Stimulated activated CD4-positive, alpha-beta T cell treated with anti-CD3 and anti-CD28 coated beads, Interleukin-4, amount 100 ng/mL, for 1 hour (primary cell): Measurements from ENCODE around the gene RAC2.
A peak's percentile ranks its signal among the peaks of the same experiment; 100 is the strongest.

ENCODE experiments used
- DNase-seq: peaks from one replicate; pipeline ENCODE4 v3.0.0-alpha.2; 2020

RAC2 gene

GRCh38 chr22:37215890-37216289 lies 28.2 kb downstream of the RAC2 start:
- no peak for DNase-seq

DNA sequence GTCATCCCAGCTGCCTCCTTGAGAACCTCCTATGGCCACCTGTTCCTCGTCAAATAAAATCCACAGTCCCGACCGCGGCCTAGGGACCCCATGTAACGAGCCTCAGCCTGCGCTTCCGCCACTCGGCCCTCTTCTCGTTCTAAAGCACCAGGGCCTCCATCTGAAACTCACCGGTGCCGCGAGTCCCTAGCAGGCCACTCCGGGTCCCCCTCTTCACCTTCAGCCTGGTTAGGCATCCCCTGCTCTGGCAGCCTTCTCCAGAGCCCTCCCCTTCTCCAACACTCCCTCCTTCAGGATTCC lies 29.4 kb downstream of the RAC2 start:
- peak; percentile 1 for DNase-seq

GRCh38 chr22:37213941-37214730 lies 29.9 kb downstream of the RAC2 start:
- DNase-seq, result no peak

DNA sequence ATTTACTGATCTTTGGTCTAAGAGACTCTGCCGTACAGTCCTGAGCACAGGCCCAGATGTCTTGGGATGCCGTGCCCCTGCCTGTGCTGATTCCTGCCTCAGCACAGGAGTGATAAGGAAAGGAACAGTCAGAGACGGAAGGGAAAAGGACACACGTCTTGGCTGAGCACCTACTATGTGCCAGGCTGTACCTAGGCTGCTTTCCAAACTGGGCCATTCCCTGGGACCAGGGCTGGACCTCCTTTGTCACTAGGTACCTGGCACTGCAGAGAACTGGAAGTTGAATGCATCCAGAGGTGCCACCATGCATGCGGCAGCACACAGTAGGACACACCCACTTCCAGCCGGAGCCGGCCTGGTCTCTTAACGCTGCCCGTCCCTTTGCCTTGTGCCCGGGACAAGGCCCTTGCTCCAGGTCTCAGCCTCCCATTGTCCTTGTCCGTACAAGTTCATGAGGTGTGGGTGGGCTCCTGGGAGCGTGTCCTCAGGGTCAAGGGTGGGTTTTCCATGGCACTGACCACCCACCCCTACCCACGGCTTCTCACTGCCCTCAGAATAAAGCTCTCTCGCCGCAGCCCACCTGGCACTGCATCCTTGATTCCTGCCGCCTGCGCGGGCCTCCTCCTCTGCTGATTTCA lies 30.7 kb downstream of the RAC2 start:
- no peak for DNase-seq

DNA sequence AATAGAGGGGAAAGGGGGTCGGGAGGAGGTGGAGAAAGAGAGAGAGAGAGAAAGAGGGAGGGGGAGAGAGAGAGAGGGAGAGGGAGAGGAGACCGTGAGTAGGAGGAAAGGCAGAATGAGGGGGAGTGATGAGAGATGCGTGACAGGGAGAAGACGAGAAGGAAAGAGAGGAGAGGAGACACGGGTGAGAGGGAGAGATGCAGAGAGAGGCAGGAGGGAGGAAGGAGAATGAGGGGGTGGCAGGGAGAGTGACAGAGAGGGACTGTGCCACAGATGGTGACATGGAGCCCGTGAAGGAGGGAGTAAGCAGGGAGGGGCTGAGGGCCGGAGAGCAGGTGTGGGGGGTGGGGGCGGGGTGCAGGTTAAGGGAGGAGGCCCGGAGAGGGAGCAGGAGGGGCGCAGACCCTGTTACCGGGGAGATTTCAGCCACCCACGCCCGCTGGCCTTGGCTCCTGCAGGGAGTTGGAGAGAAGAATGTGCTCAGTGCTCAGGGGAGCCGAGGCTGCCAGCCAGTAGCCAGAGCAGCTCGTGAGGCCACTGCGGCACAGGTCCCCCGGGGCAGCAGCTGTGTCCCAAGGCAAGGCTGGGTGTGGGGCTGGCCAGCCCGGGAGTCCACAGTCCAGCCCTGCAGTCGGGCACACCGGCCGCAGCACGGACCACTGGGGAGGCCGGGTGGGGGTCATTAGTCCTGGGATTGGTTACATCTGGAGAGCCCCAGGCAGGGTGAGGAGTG lies 31.7 kb downstream of the RAC2 start, which contains the start of gene SSTR3:
Gene SSTR3, minus strand, starts transcription at position 304 of the 733 bp plus-strand sequence. CDS start 4,674 bp downstream, outside the sequence.
- DNase-seq, result no peak

GRCh38 chr22:37211866-37212173 lies 32.2 kb downstream of the RAC2 start:
- no peak for DNase-seq

DNA sequence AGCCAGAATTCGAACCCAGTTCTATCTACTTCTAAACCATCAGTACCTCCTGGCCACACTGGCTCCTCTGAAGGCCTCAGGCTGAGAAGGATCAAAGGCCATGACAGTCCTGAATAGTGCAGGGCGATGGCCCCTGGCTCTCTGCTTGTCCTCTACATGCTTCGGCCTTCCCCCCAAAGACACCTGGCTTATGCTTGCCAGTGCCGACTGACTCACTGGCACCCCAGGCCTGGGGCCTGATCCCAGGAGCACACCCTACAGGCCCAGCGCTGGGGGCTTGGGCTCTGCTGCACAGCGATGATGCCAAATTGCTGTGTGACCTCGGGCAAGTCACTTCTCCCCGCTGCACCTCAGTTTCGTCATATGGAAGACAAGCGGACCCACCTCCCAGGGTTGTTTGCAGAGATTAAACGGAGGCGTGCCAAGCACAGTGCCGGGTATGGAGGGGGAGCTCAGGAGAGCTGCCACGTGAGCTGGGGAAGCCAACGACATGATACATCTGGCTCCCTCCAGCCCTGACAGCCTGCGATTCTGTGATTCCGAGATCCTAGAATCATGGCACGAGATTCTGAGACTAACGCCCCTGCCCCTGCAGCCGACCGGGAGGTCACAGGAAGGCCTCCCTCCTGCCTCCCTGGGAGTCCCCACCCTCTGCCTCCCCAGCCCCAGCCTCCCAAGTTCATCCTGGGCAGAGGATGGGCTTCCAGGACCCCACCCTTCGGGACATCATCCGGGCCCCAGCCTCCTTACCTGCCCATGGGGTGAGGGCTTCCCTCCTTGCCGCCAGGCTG lies 32.8 kb downstream of the RAC2 start:
- no peak for DNase-seq

DNA sequence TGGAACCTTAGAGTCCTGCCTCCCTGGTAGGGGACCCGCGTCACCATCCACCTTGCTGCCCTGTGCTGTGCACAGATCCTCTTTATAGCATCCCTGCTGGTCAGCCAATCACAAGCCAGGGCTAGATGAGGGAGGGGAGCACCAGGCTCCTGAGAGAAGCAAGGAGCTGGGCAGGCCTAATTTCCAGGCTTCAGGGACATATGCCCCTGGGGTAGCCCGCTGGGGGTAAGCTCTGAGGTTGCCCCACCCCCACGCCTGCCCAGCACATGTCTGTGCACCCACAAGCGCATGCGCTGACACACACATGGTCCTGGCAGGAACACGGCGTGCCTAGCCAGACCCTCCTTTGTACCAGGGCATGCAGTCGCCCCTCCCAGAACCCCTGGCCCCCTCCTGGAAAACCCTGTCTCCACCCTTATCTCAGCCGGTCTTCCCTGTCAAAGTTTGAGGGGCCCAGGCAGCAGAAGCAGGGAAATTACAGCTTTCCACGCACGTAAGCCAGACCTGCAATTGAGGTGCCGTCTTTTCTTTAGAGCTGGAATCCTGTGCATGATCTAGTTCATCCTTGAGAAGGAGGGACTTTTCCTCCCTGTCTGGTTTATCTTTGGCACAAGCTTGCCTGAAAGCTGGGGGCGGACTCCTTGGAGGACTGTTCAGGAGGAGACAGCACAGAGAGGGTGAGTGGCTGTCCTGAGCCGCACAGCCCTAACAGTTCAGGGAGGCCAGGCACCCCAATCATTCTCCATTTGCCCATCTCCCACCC lies 33.8 kb downstream of the RAC2 start:
- no peak for DNase-seq

DNA sequence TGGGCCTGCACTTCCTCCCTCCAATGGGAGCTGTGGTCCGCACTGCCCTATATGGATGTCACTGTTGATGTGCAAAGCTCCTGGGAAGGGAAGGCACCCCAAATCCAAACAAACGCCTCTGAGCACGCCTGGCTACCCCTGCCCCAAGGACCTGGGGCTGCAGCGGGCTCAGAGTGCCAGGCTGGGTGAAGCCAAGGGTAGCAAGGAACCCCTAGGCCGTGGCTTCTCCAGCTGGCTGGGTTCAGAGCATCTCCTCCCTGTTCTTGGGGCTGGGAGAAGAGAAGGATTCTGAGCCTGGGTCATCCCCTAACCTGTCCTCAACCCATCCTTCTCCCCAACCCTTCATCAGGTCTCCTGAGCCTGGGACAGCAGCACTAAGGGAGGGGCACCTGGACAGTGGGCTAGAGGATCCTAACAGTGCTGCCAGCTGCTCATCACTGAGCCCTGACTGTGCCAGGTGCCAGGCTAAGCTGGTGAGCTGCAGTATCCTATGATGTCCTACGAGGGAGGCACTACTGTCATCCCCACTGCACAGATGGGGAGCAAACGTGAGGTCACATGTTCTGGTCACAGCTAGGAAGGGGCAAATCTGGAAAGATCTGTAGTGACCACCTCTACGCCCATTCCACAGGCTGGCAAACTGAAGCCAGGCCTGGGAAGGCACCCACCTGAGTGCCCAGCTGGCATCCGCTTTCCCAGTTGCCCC lies 34.8 kb downstream of the RAC2 start:
- DNase-seq, result no peak

GRCh38 chr22:37208401-37209139 lies 35.5 kb downstream of the RAC2 start:
- DNase-seq, result no peak

DNA sequence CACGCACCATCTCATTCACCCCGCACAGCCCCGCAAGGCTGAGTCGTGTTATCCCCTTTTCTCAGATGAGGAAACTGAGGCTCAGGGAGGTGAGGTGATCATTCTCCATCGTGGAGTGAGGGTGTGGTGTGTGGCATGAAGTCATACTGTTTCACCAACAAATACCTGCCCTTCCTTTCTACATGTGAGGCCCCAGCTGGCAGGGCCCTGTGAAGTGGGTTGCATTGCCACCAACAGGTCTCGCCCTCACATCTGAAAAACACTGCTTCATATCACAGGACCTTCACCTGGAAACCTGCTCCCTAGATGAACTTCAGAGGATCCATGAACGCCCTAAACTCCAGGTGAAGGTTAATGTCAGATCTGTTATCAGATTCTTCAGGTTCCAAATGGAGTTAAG lies 36.1 kb downstream of the RAC2 start:
- no peak for DNase-seq

DNA sequence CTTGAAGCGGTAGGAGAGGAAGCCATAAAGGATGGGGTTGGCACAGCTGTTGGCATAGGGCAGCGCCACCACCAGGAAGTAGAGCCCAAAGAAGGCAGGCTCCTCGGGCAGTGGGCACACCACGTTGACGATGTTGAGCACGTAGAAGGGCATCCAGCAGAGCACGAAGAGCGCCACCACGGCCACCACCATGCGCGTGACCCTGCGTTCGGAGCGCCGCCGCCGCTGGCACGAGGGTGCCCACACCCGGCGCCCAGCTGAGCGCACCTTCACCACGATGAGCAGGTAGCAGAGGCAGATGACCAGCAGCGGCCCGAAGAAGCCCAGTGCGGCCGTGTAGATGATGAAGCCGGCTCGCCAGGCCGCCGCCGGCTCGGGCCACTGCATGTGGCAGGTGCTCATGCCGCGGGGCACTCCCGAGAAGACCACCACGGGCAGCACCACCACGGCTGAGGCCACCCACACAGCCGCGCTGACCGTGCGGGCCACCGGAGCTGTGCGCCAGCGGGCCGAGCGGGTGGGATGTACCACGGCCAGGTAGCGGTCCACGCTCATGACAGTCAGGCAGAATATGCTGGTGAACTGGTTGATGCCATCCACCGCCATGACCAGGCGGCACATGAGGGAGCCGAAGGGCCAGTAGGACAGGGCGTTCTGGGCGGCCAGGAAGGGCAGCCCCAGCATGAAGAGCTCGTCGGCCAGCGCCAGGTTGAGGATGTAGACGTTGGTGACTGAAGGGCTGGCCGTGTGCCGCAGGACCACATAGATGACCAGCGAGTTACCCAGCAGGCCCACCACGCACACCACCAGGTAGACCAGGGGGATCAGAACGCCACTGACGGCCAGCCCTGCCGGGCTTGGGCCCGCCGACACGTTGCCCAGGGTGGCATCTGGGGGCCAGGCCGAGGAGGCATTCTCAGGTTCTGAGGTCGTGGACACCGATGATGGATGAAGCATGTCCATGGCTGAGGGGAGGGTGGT lies 36.9 kb downstream of the RAC2 start:
- no peak for DNase-seq

DNA sequence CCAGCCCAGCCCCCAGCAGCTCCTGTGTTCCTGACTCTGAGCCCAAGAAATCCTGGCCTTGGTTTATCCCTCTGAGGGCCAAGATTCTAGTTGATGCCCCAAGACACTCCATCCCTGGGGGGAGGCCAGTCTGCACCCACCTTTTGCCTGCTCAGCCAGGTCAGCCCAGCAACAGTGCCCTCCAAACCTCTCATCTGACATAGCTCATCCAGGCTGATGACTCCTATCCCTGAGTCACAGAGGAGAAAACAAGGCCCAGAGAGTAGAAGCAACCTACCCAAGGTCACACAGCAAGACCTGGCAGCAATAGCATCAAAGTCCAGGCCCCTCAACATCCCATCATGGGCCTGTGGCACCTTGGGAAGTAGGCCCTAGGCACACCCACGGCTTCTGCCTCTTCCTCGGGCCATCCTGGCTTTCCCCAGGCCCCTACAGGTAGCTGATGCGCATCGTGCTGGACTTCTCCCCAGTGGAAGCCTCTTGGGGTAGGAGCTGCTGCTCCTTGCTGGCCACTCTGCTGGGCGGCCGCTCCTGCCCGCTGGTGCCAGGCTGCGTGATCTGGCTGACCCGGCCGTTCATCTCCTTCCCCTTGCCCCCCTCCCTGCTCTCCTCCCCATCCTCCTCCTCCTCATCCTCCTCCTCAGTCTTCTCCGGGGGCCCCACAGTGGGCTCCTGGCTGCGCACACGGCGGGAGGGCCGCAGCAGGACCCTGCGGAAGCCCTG lies 37.8 kb downstream of the RAC2 start:
- DNase-seq, result no peak

GRCh38 chr22:37205046-37205445 lies 39.0 kb downstream of the RAC2 start:
- DNase-seq, result no peak

GRCh38 chr22:37204045-37204655 lies 39.9 kb downstream of the RAC2 start:
- no peak for DNase-seq

DNA sequence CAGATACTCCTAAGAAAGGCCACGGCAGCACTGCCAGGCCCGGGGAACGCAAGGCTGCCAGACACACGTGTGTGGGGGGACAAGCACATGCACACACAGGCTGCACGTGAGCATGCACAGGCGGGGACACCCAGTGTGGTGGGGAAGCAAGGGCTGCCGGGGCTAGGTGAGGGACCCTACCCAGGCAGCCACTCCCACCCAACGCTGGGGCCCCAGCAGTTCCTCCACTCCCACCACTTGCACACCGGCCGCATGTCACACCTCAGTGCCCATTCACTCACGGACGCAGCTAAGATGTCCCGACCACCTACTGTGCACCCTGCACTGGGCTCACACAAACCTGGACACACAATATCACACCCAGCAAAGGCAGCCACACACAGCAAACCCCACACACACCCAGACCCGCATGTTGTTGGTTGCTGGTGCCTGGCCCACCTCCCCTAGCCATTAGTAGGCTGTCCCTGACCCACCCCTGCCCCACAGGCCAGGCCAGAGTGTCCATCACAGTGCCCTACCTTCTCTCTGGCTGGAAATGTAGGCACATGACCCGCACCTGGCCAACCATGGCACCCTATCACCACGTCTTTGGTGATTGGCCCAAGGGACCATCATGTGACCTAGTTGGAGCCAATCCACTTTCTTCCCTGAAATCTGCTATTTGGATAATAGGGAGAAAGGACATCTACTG lies 40.6 kb downstream of the RAC2 start:
- no peak for DNase-seq

DNA sequence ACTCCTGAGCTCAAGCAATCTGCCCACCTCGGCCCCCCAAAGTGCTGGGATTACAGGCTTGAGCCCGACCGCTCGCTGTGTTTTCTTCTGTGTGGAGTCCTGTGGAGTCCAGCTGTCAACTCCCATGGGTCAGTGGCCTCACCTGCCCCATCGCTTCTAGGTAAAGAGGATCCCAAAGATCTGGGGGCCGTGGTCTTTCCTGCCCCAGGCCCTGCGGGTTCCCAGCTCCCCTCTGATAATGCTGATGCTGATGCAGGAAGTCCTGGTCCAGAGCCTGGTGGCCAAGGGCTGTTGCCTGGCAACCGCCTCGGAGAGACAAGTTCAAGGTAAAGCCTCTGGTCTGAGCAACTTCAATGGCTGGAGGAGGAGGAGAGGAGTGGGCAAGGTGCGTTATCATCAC lies 41.4 kb downstream of the RAC2 start:
- no peak for DNase-seq

GRCh38 chr22:37202001-37202555 lies 42.0 kb downstream of the RAC2 start:
- no peak for DNase-seq
